PC-9 (cell line): ENCODE measurements around the gene LNX1.

Experiments used
- EZH2 ChIP-seq: fragments of 200-600 bp; sonication (generic); IDR thresholded peaks from 2 replicates; pipeline ENCODE4 v1.8.0; 2017; ENCODE audit warnings: antibody characterized with exemption, low read depth
- TF ChIP-seq, protein P1 (sequence below): fragments of 200-600 bp; sonication (generic); conservative IDR thresholded peaks from 2 replicates; pipeline ENCODE4 v1.6.1; 2017; ENCODE audit warnings: mixed run types, antibody characterized with exemption, mild to moderate bottlenecking, moderate library complexity

DNA sequence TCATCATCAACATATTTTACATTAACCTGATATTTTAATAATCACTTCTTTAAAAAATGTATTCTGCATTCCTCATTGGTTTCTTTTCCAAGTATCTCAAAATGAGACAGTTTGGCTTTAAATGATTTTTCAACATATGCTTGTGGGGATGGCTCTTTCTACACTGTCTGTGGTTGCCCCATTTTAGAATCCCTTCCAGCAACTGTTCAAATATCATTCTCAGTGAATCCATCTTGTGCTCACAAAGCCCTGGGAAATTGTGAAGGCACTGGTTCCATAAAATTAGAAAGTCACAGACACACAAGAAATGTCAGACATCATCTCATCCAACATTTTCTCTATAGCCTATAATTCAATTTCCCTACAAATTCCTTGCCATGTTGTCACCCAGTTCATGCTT is 103.5 kb downstream of the LNX1 start:
- TF ChIP-seq, protein P1, sequence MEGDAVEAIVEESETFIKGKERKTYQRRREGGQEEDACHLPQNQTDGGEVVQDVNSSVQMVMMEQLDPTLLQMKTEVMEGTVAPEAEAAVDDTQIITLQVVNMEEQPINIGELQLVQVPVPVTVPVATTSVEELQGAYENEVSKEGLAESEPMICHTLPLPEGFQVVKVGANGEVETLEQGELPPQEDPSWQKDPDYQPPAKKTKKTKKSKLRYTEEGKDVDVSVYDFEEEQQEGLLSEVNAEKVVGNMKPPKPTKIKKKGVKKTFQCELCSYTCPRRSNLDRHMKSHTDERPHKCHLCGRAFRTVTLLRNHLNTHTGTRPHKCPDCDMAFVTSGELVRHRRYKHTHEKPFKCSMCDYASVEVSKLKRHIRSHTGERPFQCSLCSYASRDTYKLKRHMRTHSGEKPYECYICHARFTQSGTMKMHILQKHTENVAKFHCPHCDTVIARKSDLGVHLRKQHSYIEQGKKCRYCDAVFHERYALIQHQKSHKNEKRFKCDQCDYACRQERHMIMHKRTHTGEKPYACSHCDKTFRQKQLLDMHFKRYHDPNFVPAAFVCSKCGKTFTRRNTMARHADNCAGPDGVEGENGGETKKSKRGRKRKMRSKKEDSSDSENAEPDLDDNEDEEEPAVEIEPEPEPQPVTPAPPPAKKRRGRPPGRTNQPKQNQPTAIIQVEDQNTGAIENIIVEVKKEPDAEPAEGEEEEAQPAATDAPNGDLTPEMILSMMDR = no peak
- no peak for TF ChIP-seq EZH2
